K562 (cell line): ENCODE data around the gene PHKG2. TPM values are rescaled to one million over a fixed set of nuclear protein-coding genes. Genes with fewer than 3 reads are reported as not detected.
A peak's percentile ranks its signal among the peaks of the same experiment; 100 is the strongest.

ENCODE experiments used
- ATAC-seq: fragments of 200-7000 bp; cut with Tn5 transposase; 3 replicates; pipeline ENCODE4 v1.9.1; 2020; ENCODE audit warnings: moderate library complexity
- BruUV-seq: library from RNA; stranded (reverse); fragments of 400-500 nt; replicated peaks from 2 replicates; lab custom pipeline; 2021; lab: Mats Ljungman, UMichigan
- CTCF ChIA-PET: fragments of 300-600 bp; formaldehyde crosslinking; extraction: SDS; loops from one replicate; lab custom pipeline; 2021; ENCODE audit warnings: low intra/inter-chr PET ratio; lab: Yijun Ruan, JAX
- POLR2A ChIA-PET: fragments of 300-600, 350-650 bp; sonication (Branson Sonifier 250); formaldehyde crosslinking; extraction: SDS; loops from one replicate; lab custom pipeline; 2021; ENCODE audit warnings: antibody characterized with exemption, inconsistent platforms; lab: Yijun Ruan, JAX
- DNase-seq, 4 experiments: peaks; one replicate each; pipeline versions ENCODE4 v3.0.0 to v3.0.0-alpha.2; 2011 to 2018; ENCODE audit warnings: low spot score in 3 of 4, mixed read lengths in 3 of 4; ENCODE audit errors: extremely low read depth in 1 of 4
- FAIRE-seq: peaks from 2 replicates; lab custom pipeline; 2011; peaks lifted over from hg19 to GRCh38; lab: Jason Lieb, UNC
- H2AFZ ChIP-seq: 2 replicates; pipeline ENCODE4 v1.6.0; 2011; ENCODE audit warnings: low read depth, low read length, control low read depth, inconsistent platforms
- H3K27ac ChIP-seq: fragments of 200-600 bp; 3 replicates; pipeline ENCODE4 v1.8.0; 2011; ENCODE audit warnings: low read depth, mild to moderate bottlenecking, control low read depth, inconsistent platforms, low read length, moderate library complexity, mixed read lengths; ENCODE audit errors: extremely low read depth
- H3K27me3 ChIP-seq, 2 experiments: fragments of 300-600 bp in 1 of 2; 2 replicates in 1 of 2; 3 replicates in 1 of 2; pipeline versions ENCODE4 v1.6.0 to v1.8.0; 2011; ENCODE audit warnings: inconsistent platforms in 2 of 2, low read length in 2 of 2, mild to moderate bottlenecking in 1 of 2, mixed read lengths in 1 of 2, moderate library complexity in 1 of 2; ENCODE audit not compliant: control insufficient read depth in 2 of 2, insufficient read depth in 2 of 2
- H3K36me3 ChIP-seq: fragments of 300-600 bp; 3 replicates; pipeline ENCODE4 v1.8.0; 2011; ENCODE audit warnings: mild to moderate bottlenecking, low read length, inconsistent platforms; ENCODE audit not compliant: control insufficient read depth, insufficient read depth
- H3K4me1 ChIP-seq, 2 experiments: fragments of 200-600 bp in 1 of 2; replicated peaks in 1 of 2; 2 replicates in 1 of 2; 3 replicates in 1 of 2; pipeline versions ENCODE4 v1.5.1 to v1.8.0; 2011; ENCODE audit warnings: inconsistent platforms in 2 of 2, low read length in 2 of 2, mild to moderate bottlenecking in 1 of 2, mixed read lengths in 1 of 2, moderate library complexity in 1 of 2; ENCODE audit not compliant: control insufficient read depth in 2 of 2, insufficient read depth in 2 of 2
- H3K4me2 ChIP-seq: 2 replicates; pipeline ENCODE4 v1.6.1; 2011; ENCODE audit warnings: low read length, control low read depth, inconsistent platforms, mixed read lengths; ENCODE audit not compliant: insufficient read depth
- H3K4me3 ChIP-seq: fragments of 200-600 bp; sonication (generic), shearing (Covaris generic); 2 replicates; pipeline ENCODE4 v1.5.1; 2016; ENCODE audit warnings: control low read depth, inconsistent platforms
- H3K79me2 ChIP-seq: fragments of 200-600 bp; 3 replicates; pipeline ENCODE4 v1.8.0; 2011; ENCODE audit warnings: low read length, inconsistent platforms; ENCODE audit not compliant: control insufficient read depth, insufficient read depth
- H3K9ac ChIP-seq, 2 experiments: 2 replicates each; pipeline versions ENCODE4 v1.6.0 to v1.6.1; 2011; ENCODE audit warnings: low read depth in 2 of 2, low read length in 2 of 2, control low read depth in 1 of 2, inconsistent platforms in 1 of 2, mild to moderate bottlenecking in 1 of 2, mixed read lengths in 1 of 2; ENCODE audit not compliant: insufficient read depth in 1 of 2
- H3K9me1 ChIP-seq: one replicate; pipeline ENCODE4 v1.6.0; 2011; ENCODE audit warnings: inconsistent platforms, mild to moderate bottlenecking, low read length, moderate library complexity; ENCODE audit not compliant: control insufficient read depth, insufficient read depth
- H3K9me3 ChIP-seq: replicated peaks from 2 replicates; pipeline ENCODE4 v1.5.1; 2011; ENCODE audit warnings: low read depth, low read length, inconsistent platforms; ENCODE audit not compliant: control insufficient read depth, insufficient read depth
- H4K20me1 ChIP-seq: replicated peaks from 2 replicates; pipeline ENCODE4 v1.6.1; 2011; ENCODE audit warnings: low read length, inconsistent platforms, mixed read lengths; ENCODE audit not compliant: control insufficient read depth, insufficient read depth
- RBFOX2 ChIP-seq: fragments of 200-400 bp; formaldehyde crosslinking; IDR thresholded peaks from 2 replicates; pipeline ENCODE4 v1.6.1; 2017; ENCODE audit warnings: low read depth, mild to moderate bottlenecking, low read length, moderate library complexity
- RNF2 ChIP-seq: sonication (generic); IDR thresholded peaks from 2 replicates; pipeline ENCODE4 v1.6.1; 2016
- TAL1 ChIP-seq: fragments of 450-650 bp; IDR thresholded peaks from 2 replicates; pipeline ENCODE4 v1.6.1; 2016; ENCODE audit warnings: mild to moderate bottlenecking
- XRCC5 ChIP-seq: fragments of 200-400 bp; formaldehyde crosslinking; IDR thresholded peaks from 2 replicates; pipeline ENCODE4 v1.6.1; 2017; ENCODE audit warnings: low read depth, mild to moderate bottlenecking, low read length
- ZMIZ1 ChIP-seq, 2 experiments: fragments of 150-350 bp in 1 of 2; IDR thresholded peaks; 2 replicates each; pipeline ENCODE4 v1.6.1; 2012 to 2016; ENCODE audit warnings: low read depth in 2 of 2, low read length in 2 of 2, mild to moderate bottlenecking in 1 of 2, moderate library complexity in 1 of 2
- WGBS: fragments of 100-300 bp; shearing (Covaris generic); methylation state at CpG from one replicate; pipeline ENCODE4 v1.1.6; 2016; ENCODE audit warnings: low coverage, mixed read lengths; ENCODE audit not compliant: insufficient coverage; ENCODE audit errors: missing lambda C conversion rate; 5-methylcytosine and 5-hydroxymethylcytosine counted together
- in situ Hi-C: fragments of 300-500 bp; cut with MboI; formaldehyde crosslinking; loops from 4 replicates; pipeline ENCODE4 v1.15.0; 2018; ENCODE audit warnings: inconsistent platforms, mixed read lengths
- intact Hi-C: fragments of 100-400 bp; cut with micrococcal nuclease; formaldehyde crosslinking; loops from 2 replicates; pipeline ENCODE4 v1.14.2; 2022
- polyA plus RNA-seq, 8 experiments: library from polyadenylated mRNA; depleted of rRNA in 4 of 8; stranded (reverse) in 5 of 8; unstranded in 3 of 8; fragments of >200 nt; fragmentation: Nextera tagmentation in 2 of 8; fragmentation: Illumina TruSeq in 1 of 8; extraction: Ambion mirVana in 2 of 8; extraction: Trizol in 1 of 8; gene quantifications; 2 replicates each; pipeline versions ENCODE4 v1.2.1 to v1.2.3, GENCODE V29; 2011 to 2014; ENCODE audit warnings: inconsistent platforms in 1 of 8, missing spikeins in 1 of 8
- total RNA-seq, 7 experiments: library from RNA; depleted of rRNA in 6 of 7; stranded (reverse); fragments of >200 nt in 6 of 7; fragmentation: Illumina TruSeq in 2 of 7; extraction: Trizol in 2 of 7; gene quantifications; 2 replicates each; pipeline versions ENCODE4 v1.2.1 to v1.2.3, GENCODE V29; 2011 to 2021; ENCODE audit warnings: low replicate concordance in 1 of 7

The PHKG2 gene
- total and polyA plus RNA-seq, 9 of the 15 experiments (the other 6 are each of a cell fraction or from before 2014, with no cell fraction given) = 5.8 to 54.2 (median 30.7) TPM

DNA sequence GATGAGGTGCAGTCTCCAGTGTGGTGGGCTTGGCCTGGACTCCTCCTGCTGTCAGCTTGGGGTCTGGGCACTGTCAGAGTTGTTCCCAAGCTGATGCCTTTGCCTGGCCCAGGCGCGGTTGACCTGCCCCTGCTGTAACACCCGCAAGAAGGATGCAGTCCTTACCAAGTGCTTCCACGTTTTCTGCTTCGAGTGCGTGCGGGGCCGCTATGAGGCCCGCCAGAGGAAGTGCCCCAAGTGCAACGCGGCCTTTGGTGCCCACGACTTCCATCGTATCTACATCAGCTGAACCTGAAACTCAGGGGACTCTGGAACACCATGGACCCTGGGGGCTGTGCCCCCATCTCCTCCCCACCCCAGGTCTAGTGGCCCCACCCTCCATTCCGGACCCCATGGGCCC is 25.6 kb downstream of the PHKG2 start (continued):
- TF ChIP-seq ZMIZ1 (IDR thresholded peaks at IDR 0.05; ENCODE audit: low read depth in 2 of 2, low read length in 2 of 2) = no peak
- TF ChIP-seq RBFOX2 = peak; percentile 51; the same call in 1 of the 2 replicates
- TF ChIP-seq RNF2 = no peak
- TF ChIP-seq, all 486 proteins: peak for 3

DNA sequence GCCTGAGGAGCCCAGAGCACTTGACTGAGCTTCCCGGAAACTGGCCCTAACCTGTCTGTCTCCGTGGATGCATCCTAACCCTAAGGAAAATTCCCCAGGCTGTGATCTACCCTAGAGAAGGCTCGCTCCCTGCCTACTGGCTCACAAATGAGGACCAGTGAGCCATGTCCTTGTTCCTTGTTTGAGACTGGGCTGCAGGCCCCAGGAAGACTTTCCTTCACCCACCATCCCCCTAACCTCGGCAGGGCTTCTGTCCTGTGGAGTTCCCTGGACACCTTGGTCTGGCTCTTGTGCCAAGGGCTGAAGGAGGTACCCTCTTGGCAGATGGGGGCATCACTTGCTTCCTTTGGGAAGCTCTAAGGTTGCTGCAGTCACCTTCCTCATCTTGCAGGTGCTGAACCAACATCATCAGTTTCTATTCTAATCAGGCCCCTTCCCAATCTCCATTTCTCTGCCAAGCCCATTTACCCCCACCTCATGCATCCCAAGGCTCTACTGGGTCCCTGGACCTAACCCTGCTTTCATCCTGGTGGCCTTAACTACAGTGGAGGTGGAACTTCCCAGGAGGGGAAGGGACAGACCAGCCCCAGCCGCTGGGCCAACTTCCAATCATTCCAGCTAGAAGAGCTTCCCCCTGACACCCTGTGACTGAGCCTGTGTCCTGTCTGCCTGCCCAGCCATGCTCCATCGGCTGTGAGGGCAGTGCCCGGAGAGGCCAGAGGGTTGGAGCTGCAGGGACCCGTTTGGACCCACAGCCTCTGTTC is 26.3 kb downstream of the PHKG2 start:
- H3K4me1 ChIP-seq = peaks cover 27 to 49% of the 10 kb centered on the region in 2 experiments
- no peaks in the 10 kb centered on the region for H3K9me1 ChIP-seq
- peaks cover 33% of the 10 kb centered on the region for H3K79me2 ChIP-seq
- in situ Hi-C loops = no loop called here
- peak overlapping the region; percentile 95 for H3K4me2 ChIP-seq
- intact Hi-C loops = loop anchor here (5.0 to 10.0 kb wide), 2 partner anchors 60 to 148 kb away; partner anchors contain the start of gene FBXL19
- 56% methylated on average over 7 of the region's 8 CpGs for WGBS
- peak overlapping the region; percentile 66 for H3K4me3 ChIP-seq
- ATAC-seq (no peak), DNase-seq (no peak), FAIRE-seq (no peak)
- CTCF ChIA-PET = no interaction called here
- peak; percentile 11; the same call in 1 of the 2 replicates for TF ChIP-seq XRCC5
- no peak for TF ChIP-seq TAL1
- BruUV-seq = no TSS peak
- H3K36me3 ChIP-seq = peaks cover 57% of the 10 kb centered on the region; the same call in 2 of the 3 replicates
- H3K27me3 ChIP-seq = no peaks in the 10 kb centered on the region
- H3K9me3 ChIP-seq = no peaks in the 10 kb centered on the region
- peak overlapping the region; percentile 97 to 98 for H3K9ac ChIP-seq
- peak overlapping the region; percentile 94; the same call in 1 of the 3 replicates for H3K27ac ChIP-seq
- POLR2A ChIA-PET = interaction anchor here (0.6 to 2.6 kb wide), 19 partner anchors 8 to 723 kb away, joined by 3 to 19 read pairs (median 4); partner anchors contain the start of genes PHKG2 and ZNF629
- H2AFZ ChIP-seq = no peak overlapping the region
- peaks cover 5% of the 10 kb centered on the region; the same call in 1 of the 2 replicates for H4K20me1 ChIP-seq
